Mammary epithelial cell (primary cell): ENCODE data around the gene SCFD1.

Experiments used
- CTCF ChIP-seq, 2 donors: IDR thresholded peaks in 1 of 2; conservative IDR thresholded peaks in 1 of 2; 2 replicates each; pipeline ENCODE4 v1.5.1; 2011 to 2012; ENCODE audit warnings: inconsistent platforms in 2 of 2, low read length in 2 of 2, mild to moderate bottlenecking in 2 of 2, control low read depth in 1 of 2, low read depth in 1 of 2; ENCODE audit not compliant: insufficient read depth in 1 of 2; ENCODE audit errors: extremely low read depth in 1 of 2
- EZH2 ChIP-seq: IDR thresholded peaks from 2 replicates; pipeline ENCODE4 v1.6.1; 2012; ENCODE audit warnings: low read length, inconsistent platforms, borderline replicate concordance

GRCh38 chr14:30771595-30771994, 149.5 kb downstream of the SCFD1 start:
- TF ChIP-seq EZH2 (no peak), CTCF (conservative IDR thresholded peaks at IDR 0.05 in 1 of 2, IDR thresholded peaks at IDR 0.05 in 1 of 2; ENCODE audit: extremely low read depth in 1 of 2, insufficient read depth in 1 of 2, low read depth in 1 of 2, low read length in 2 of 2) (no peak)
